HG03354 (cell line): ENCODE data around the gene CSF1.

ENCODE experiments used
- ATAC-seq: cut with Tn5 transposase; IDR thresholded peaks from one replicate; pipeline ENCODE4 v1.9.1; 2021; ENCODE audit warnings: mild to moderate bottlenecking; ENCODE audit not compliant: unreplicated experiment, poor library complexity, severe bottlenecking

Gene CSF1

DNA sequence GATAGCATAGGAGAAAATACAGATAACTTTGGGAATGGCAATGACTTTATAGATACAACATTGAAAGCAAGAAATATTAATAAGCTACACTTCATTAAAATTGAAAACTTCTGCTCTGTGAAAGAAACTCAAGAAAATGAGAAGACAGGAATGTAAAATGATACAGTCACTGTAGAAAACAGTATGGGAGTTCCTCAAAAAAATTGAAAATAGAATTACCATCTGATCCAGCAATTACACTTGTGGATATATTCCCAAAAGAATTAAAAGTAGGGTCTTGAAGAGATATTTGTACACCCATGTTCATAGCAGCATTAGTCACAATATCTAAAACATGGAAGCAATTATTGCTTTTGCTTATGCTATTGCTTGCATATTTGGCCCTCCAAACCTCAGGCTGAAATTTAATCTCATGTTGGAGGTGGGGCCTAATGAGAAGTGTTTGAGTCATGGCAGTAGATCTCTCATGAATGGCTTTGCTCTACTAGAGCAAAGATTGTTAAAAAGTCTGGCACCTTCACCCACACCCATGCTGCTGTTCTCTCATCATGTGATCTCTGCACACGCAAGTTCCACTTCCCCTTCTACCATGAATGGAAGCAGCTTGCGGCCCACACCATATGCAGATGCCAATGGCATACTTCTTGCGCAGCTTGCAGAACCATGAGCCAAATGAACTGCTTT is 58.6 kb downstream of the CSF1 start:
- no peak for ATAC-seq

DNA sequence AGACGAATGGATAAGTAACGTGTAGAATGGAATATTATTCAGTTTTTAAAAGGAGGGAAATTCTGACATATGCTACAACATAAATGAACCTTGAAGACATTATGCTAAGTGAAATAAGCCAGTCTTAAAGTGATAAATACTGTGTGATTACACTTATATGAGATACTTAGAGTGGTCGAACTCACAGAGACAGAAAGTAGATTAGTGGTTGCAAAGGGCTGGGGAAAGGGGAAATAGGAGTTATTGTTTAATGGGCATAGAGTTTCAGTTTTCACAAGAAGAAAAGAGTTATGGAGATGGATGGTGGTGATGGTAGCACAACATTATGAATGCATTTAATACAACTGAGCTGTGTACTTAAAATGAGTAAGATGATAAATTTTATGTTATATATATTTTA is 59.3 kb downstream of the CSF1 start:
- ATAC-seq: no peak

DNA sequence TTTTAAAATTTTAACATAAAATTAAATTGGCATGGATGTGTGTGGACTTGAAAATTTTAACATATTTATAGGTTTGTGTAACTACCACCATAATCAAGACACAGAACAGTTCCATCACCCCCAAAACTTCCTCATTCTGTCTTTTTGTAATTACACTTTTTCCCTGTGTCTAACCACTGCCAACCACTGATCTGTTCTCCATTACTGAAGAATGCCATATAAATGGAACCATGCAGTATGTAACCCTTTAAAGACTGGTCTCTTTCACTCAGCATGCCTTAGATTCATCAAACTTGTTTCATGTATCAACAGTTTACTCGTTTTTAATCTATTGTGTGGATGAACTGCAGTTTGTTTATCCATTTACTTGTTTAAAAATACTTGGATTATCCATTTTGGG is 60.9 kb downstream of the CSF1 start:
- ATAC-seq: no peak

DNA sequence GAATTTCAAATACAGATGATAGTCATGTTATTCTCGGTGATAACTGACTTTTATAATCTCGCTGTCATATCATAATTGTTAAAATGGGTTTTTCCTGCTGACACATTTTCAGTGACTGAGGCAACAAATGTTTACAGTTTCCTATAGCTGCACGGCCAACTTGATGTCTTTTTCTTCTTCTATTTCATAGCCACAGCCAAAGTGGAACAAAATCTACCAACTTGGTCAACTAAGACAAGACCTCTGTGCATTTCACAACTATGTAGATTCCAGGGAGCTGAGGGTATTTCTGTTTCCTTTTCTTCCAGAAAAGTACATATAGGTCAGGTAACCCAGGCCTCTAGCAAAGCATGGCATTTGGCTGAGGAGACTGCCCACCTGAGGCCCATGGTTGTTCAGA is 63.5 kb downstream of the CSF1 start:
- no peak for ATAC-seq

DNA sequence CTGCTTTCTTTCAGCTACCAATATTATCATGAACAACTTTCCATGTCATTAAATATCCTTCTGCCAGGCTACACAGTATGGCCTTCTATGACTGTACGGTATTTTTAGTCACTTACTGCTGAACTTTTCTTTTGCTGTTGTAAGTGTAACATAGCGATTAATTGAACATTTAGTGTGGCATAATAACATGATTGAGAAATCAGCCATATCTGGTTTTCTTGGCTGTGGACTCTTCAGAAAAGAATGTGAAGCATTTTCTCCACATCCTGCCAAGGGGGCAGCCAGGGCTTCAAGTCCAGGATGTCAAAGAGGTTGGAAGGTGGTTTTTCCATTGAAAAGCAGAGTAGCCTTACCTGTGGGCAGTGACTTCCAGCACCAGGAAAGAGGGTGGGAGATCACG is 65.1 kb downstream of the CSF1 start:
- ATAC-seq: no peak

DNA sequence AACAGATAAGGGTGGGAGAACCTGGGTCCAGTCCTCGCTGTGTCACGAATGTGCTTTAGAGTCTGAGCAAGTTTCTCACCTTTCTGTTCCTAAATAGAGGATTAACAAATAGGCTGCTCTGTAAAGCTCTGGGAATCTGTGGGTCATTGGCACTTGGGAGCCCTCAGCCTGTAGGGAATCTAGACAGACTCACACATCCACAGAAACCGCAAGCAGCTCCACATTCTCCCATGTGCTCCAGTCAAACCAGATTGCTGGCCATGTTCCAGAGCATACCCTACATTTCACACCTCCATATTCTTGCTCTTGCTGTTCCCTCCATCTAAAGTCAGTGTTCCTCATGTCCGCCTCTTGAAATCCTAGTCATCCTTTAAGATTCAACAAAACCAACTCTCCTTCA is 66.1 kb downstream of the CSF1 start:
- no peak for ATAC-seq

DNA sequence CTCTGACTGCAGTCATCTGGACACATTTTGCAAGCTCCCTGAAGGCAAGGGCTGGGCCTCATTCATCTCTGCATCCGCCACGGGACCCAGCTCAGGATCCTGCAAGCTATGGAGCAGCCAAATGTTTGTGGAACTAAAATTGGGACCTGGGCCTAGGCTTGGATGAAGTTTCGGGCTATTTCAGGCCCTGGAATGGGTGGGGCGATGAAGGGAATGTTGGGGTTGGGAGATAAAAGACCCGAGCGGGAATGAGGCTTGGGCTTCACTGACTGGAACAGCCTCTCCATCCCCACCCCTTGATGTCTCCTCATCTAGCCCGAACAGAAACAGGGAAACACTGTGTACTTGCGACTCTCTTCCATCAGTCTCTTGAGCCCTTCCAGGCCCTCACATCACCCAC is 66.6 kb downstream of the CSF1 start:
- ATAC-seq: no peak

DNA sequence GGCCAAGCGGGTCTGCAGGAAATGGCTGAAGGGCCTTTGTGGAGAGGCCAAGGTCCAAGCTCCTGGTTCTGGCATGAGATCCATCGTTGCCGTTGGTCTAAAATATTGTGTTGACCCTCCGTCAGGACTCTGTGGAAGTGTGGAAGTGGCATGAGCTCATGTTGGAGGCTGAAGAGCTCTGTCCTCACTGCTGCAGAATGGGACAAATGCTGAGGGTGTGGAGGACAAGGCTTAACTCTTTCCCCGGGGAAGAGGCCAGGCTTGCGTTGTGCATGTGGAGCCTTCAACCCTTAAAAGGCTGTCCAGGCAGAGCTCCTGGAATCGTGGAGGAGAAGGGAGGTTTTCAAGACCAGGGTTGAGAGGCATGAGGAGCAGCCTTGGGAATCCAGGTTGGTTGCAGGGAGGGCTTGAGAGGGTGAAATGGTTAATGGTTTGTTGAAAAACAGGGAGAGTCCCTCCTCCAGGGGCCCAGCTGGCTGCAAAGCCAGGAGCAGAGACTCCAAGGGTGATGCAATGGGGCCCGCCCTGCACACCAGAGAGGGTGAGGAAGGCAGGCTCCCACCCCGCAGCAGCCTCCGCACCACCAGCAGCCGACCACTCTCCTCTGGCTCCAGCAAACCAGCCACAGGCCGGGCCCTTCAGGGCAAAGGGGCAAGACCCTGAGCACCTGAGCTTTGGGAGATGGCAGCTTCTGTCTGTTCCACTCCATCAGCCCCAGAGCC is 67.2 kb downstream of the CSF1 start:
- no peak for ATAC-seq

DNA sequence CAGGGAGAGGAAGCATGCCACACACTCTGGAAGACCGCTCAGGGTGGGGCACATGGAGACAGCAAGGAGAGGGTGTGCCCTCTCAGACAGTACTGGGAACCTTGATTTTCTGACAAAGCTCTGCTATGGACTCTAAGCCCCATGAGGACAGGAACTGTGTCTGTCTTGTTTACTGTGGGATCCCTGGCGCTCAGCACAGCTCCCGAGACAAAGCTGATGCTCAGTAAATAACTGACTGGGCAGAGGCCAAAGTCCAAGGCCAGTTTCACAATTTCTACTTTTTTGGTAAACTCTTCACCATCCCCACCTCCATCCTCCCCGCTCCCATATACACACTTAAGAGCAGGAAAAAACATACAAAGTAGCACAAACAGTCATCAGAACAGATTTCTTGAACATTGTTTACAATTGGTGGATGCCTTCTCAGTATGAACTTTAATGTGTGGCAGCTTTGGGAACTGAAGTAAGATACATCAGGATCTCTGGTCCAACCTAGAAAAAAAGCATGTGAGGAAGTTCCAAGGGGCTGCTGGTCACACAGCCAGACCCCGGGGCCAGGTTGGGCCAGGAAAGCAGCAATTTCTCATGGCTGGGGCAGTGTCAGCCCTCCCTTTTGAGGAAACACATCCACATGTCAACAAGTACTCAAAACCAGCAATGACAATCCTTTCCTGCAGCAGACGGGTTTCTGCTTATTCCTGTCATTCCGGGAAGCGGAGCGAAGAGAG is 68.3 kb downstream of the CSF1 start:
- no peak for ATAC-seq

DNA sequence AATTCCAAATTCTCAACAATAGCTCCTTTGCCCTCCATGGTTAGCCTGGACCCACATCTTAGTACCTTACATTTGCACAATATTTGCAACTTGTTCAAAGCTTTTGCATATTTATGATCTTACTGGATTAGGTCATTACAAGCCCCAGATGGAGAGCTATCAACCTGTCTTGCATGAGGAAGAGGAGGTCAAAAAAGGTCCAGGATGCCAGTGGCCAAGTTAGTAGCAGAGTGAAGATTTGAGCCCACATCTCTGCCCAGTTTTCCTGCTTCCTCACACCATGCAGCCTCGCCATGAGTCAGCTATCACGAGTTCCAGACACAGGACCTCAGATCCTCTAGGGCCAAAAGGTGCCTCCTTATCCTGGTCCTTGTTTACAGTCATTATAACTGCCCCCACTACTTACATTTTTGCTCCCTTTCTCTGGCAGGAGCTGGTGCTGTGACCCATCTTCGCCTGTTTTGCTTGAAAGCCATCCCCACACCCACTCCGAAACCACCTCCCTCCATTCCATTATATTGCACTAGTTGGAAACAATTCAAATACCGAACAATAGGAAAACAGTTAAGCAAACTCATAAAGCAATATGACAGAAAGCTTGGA is 68.9 kb downstream of the CSF1 start:
- ATAC-seq: no peak
